ENCODE measurements around the gene IFI6.

Gene IFI6

GRCh38 chr1:27672750-27673112 is 739 bp upstream of the IFI6 start:
- DNase-seq (ENCODE audit: low read depth in 2 of 2), result no peak

GRCh38 chr1:27669876-27670275 is 2.1 kb downstream of the IFI6 start:
- DNase-seq (ENCODE audit: low read depth in 2 of 2), result no peak

GRCh38 chr1:27668808-27669723 is 2.9 kb downstream of the IFI6 start:
- peak; percentile 57 to 91 for DNase-seq (ENCODE audit: low read depth in 2 of 2)

GRCh38 chr1:27668121-27668807 is 3.7 kb downstream of the IFI6 start:
- DNase-seq (ENCODE audit: low read depth in 2 of 2), result no peak

- no peak for DNase-seq (ENCODE audit: low read depth in 2 of 2)
These were observed 5.2 kb downstream of the IFI6 start for GRCh38 chr1:27666791-27667254.

GRCh38 chr1:27666294-27666693 is 5.7 kb downstream of the IFI6 start:
- DNase-seq (ENCODE audit: low read depth in 2 of 2), result no peak

GRCh38 chr1:27665016-27665651 is 6.9 kb downstream of the IFI6 start:
- no peak for DNase-seq (ENCODE audit: low read depth in 2 of 2)

- DNase-seq (ENCODE audit: low read depth in 2 of 2), result no peak
These were observed 7.7 kb downstream of the IFI6 start for GRCh38 chr1:27664291-27664690.

- DNase-seq (ENCODE audit: low read depth in 2 of 2), result peak; percentile 81 to 93
These were observed 9.1 kb downstream of the IFI6 start for GRCh38 chr1:27662707-27663393.

GRCh38 chr1:27662261-27662660 is 9.7 kb downstream of the IFI6 start:
- no peak for DNase-seq (ENCODE audit: low read depth in 2 of 2)

- DNase-seq (ENCODE audit: low read depth in 2 of 2), result no peak
These were observed 10.4 kb downstream of the IFI6 start for GRCh38 chr1:27661412-27662075.

GRCh38 chr1:27660300-27660835 is 11.6 kb downstream of the IFI6 start:
- DNase-seq (ENCODE audit: low read depth in 2 of 2), result no peak

GRCh38 chr1:27659497-27660299 is 12.3 kb downstream of the IFI6 start:
- peak; percentile 62 to 67 for DNase-seq (ENCODE audit: low read depth in 2 of 2)

GRCh38 chr1:27658951-27659496 is 13.0 kb downstream of the IFI6 start:
- DNase-seq (ENCODE audit: low read depth in 2 of 2), result no peak

- no peak for DNase-seq (ENCODE audit: low read depth in 2 of 2)
These were observed 15.7 kb downstream of the IFI6 start for GRCh38 chr1:27656157-27656893.

- DNase-seq (ENCODE audit: low read depth in 2 of 2), result no peak
These were observed 16.6 kb downstream of the IFI6 start for GRCh38 chr1:27655151-27655937.

GRCh38 chr1:27652111-27652864 is 19.7 kb downstream of the IFI6 start:
- no peak for DNase-seq (ENCODE audit: low read depth in 2 of 2)

Data from stimulated activated CD4-positive, alpha-beta T cell treated with anti-CD3 and anti-CD28 coated beads, Interleukin-1b, Interleukin-23, amount 100 ng/mL, for 1 hour (primary cell).